Right ventricle myocardium inferior (tissue), 1 donor: ENCODE data around the gene RTL3. TPM values are rescaled to one million over a fixed set of nuclear protein-coding genes. Genes with fewer than 3 reads are reported as not detected.
"Not testable (repeated sequence)": the region's sequence is repeated elsewhere in the genome, so short reads cannot be mapped to it uniquely, and the experiment has no call there.

Source experiments
- ATAC-seq: fragments of 200-7000 bp; cut with Tn5 transposase; one replicate; pipeline ENCODE4 v1.9.1; 2020; ENCODE audit warnings: mild to moderate bottlenecking, moderate library complexity
- DNase-seq: peaks from one replicate; pipeline ENCODE4 v3.0.0; 2021; ENCODE audit errors: missing footprints
- intact Hi-C: fragments of 100-400 bp; cut with DNase I; formaldehyde crosslinking; loops from one replicate; pipeline ENCODE4 v1.11.0; 2022
- long read RNA-seq: library from polyadenylated mRNA; unstranded; transcript quantifications from one replicate; pipeline ENCODE4 v2.0.0, GENCODE V29; 2021
- total RNA-seq: library from RNA; stranded (reverse); fragmentation: NEBNext Ultra II Directional; extraction: Animal tissue kit (Norgen Biotek cat#: 25700); gene quantifications from one replicate; pipeline ENCODE4 v1.2.1, GENCODE V29; 2021
- donor health status: DM: no; HTN: yes; CAD: no; lungs with severe emphysema.

RTL3 gene, protein sequence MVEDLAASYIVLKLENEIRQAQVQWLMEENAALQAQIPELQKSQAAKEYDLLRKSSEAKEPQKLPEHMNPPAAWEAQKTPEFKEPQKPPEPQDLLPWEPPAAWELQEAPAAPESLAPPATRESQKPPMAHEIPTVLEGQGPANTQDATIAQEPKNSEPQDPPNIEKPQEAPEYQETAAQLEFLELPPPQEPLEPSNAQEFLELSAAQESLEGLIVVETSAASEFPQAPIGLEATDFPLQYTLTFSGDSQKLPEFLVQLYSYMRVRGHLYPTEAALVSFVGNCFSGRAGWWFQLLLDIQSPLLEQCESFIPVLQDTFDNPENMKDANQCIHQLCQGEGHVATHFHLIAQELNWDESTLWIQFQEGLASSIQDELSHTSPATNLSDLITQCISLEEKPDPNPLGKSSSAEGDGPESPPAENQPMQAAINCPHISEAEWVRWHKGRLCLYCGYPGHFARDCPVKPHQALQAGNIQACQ
- total RNA-seq = 0.08 TPM
- long read RNA-seq = 0 reads

GRCh38 chrX:78658845-78659744 lies at the start of gene RTL3:
Gene RTL3, minus strand, starts transcription at chrX:78659328. Its CDS starts 908 bp downstream, at chrX:78658420.
- intact Hi-C loops = no loop called here
- DNase-seq = no peak
- peak; percentile 56 for ATAC-seq

DNA sequence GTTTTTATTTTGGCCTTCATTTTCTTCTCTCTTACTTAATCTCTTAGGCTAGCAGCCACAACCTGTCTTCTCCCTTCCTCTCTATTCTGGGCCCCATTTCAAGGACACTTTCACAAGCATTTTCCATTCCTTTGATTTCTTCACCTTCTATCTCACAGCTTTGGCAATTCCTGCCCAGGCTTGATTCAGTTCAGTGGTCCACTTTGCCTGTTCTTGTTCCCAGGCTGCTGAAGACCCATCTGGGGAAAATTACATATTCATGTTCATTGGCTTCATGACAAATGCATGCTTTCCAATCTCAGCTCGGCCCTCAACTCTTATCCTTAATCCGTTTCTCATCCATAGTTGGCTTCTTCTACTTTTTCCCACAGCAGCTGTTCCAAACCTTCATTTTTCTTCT lies 49.7 kb upstream of the RTL3 start:
- peak; percentile 28 for ATAC-seq

GRCh38 chrX:78708262-78708661 lies 49.1 kb upstream of the RTL3 start:
- intact Hi-C loops = no loop called here
- ATAC-seq (no peak), DNase-seq (no peak)

More for the DNA sequence above, 49.7 kb upstream of the RTL3 start:
- no peak for DNase-seq
- intact Hi-C loops = no loop called here

GRCh38 chrX:78706071-78706470 lies 46.9 kb upstream of the RTL3 start:
- DNase-seq (no peak), ATAC-seq (no peak)
- intact Hi-C loops = no loop called here

DNA sequence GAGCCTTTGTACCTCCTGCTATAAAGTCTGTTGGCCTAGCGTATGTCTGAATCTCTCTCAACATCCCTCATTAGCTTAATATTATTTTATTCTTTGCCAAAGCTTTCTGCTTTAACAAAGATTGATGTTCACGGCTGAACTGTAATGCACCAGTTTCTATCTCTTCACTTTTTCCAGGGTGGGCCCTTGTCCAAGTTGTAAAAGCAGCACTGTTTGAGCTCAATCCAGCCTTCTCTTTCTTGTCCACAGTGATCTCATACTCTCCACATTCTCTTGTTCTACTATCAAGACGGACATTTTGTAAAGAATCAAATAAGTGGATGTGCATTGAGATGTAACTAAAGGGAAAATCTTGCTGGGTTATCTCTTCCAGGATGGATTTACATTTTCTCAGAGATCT lies 34.4 kb upstream of the RTL3 start:
- ATAC-seq = peak; percentile 56
- intact Hi-C loops = no loop called here
- no peak for DNase-seq

- no peak for DNase-seq
- ATAC-seq = no peak
- intact Hi-C loops = no loop called here
Measured at GRCh38 chrX:78693012-78693411, 33.9 kb upstream of the RTL3 start.

GRCh38 chrX:78687586-78687985 lies 28.5 kb upstream of the RTL3 start:
- ATAC-seq (no peak), DNase-seq (no peak)
- intact Hi-C loops = no loop called here

DNA sequence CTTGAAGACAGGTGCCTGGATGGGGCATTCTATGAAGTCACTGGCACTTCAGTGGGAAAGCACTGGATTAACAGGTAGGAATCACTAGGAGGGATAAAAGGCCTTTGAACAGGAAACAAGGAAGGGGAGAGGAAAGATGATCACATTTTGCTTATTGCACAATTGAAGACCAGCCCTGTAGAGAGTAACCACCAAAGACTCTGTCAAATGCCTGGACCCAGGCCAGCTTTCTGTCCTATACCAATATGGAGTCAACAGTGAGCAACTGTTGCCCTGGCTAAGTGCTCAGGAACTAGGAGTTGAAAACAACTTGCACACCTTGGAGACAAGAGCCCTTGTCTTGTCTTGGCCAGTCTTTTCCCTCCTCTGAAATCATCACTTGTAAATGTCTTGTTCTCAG lies 14.1 kb upstream of the RTL3 start:
- ATAC-seq (no peak), DNase-seq (no peak)
- intact Hi-C loops = no loop called here

- DNase-seq (peak; percentile 22), ATAC-seq (no peak)
- intact Hi-C loops = no loop called here
Measured at GRCh38 chrX:78665342-78665741, 6.2 kb upstream of the RTL3 start.

GRCh38 chrX:78661836-78662235 lies 2.7 kb upstream of the RTL3 start:
- DNase-seq (no peak), ATAC-seq (no peak)
- intact Hi-C loops = no loop called here

- no peak for ATAC-seq
- intact Hi-C loops = no loop called here
- no peak for DNase-seq
Measured at GRCh38 chrX:78659955-78660354, 827 bp upstream of the RTL3 start.

GRCh38 chrX:78658414-78658813 lies 714 bp downstream of the RTL3 start:
- DNase-seq (no peak), ATAC-seq (no peak)
- intact Hi-C loops = no loop called here

DNA sequence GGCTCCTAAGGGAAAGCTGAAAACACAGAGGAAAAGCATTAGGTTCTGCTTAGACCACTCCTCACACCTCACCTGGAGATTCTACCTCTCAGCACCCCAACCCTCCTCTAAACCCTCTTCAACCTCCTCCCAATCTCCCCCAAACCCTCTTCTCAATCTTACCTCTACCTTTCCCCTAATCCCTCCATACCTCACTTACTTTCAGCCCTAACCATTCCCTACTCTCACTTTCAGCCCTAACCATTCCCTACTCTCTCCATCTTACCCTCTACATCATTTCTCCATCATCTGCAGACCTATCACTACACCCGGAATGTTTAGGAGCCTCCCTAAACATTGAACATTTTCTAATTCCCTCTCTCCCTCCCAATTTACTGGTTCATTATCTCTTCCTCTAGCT lies 3.5 kb downstream of the RTL3 start:
- no peak for DNase-seq
- intact Hi-C loops = no loop called here
- ATAC-seq = no peak

DNA sequence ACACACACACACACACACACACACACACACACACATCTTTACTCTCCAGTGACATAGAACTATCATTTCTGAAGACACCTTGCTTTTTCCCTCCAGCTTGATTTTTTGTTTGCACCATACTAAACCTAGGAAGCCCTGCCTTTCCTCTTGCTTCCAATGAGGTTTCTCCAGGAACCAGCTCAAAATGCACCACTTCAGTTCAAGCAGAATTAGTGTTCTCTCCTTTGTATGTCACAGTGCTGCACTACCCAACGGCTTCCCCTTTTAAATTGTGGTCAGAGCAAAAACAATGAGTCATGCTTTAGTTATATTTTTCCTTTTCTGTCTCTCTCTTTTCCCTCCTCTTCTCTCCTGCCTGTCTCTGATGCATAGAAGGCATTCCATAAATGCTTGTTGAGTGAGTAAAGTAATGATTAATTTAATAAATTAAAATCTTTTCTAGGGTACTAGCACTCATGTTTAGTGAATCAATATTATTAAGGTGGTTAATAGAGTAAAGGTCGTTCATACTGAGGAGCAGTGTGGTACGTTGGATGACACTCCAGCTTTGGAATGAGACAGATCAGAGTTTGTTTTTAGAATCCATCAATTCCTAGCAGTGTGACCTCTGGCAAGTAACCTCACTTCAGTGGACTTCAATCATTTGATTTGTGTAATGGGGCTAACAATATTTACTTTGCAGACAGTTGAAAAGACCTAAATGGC lies 5.9 kb downstream of the RTL3 start:
- DNase-seq (no peak), ATAC-seq (no peak)
- intact Hi-C loops = no loop called here

DNA sequence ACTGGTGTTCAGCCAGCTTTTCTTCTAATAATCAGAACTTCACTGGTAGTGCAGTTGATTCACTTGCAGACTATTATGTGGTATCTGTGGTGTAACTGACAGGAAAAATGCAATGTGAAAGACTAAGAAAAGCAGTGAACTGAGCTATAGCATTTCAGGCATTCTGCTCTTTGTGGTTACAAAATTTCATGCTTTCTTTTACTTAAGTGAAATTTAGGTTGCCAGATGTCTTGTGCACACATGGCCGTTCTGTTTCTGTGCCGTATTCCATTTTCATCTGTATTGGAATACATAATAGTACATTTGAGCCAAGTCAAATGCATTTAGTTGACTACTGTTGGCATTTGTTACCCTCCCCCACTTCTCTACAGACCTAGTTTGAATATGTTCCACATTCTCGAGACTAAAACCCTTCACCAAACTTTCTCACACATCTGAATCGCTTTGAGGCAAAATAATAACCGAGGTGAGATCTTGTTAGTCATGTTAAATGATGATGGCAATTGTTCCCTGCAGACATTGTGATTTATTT lies 8.2 kb downstream of the RTL3 start:
- DNase-seq = no peak
- intact Hi-C loops = no loop called here
- no peak for ATAC-seq

GRCh38 chrX:78643874-78644273 lies 15.3 kb downstream of the RTL3 start:
- intact Hi-C loops = no loop called here
- no peak for ATAC-seq
- DNase-seq = no peak

DNA sequence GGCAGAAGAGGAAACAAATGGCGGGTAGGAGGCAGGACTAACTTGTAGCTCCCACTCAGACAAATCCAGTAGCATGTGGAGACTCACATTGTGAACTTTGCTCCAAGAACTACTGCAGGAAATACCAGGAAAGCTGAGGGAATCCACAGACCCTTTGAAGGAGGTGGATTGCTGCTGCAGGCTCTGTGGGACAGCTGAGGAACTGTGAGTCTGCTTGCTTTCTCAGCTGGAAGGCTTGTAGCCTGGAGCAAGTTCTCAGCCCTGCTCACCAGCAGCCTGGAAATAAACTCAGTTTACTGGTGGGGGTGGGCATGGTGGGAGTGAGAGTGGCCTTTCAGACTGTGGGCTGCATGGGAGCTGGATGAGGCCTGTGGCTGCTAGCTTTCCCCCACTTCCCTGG lies 16.0 kb downstream of the RTL3 start:
- DNase-seq (no peak), ATAC-seq (no peak)
- intact Hi-C loops = no loop called here

DNA sequence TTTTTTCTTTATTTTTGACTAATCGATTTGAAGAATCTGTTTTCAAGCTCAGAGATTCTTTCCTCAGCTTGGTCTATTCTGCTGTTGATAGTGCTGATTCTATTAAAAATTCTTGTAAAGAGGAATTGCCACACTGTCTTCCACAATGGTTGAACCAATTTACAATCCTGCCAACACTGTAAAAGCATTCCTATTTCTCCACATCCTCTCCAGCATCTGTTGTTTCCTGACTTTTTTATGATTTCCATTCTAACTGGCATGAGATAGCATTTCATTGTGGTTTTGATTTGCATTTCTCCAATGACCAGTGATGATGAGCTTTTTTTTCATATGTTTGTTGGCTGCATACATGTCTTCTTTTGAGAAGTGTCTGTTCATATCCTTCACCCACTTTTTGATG lies 23.0 kb downstream of the RTL3 start:
- ATAC-seq, DNase-seq, intact Hi-C loops: not testable (repeated sequence)
